Nephron (organoid): ENCODE measurements around the gene NPLOC4.

Experiments used
- H3K27ac Mint-ChIP-seq, 3 experiments: 2 replicates each; pipeline ENCODE4 v1.8.0; 2020; ENCODE audit warnings: mixed read lengths in 3 of 3, mild to moderate bottlenecking in 2 of 3, moderate library complexity in 1 of 3
- H3K27me3 Mint-ChIP-seq: 2 replicates; pipeline ENCODE4 v1.8.0; 2021; ENCODE audit warnings: low read depth, mild to moderate bottlenecking, moderate library complexity, mixed read lengths
- H3K36me3 Mint-ChIP-seq: 2 replicates; pipeline ENCODE4 v1.8.0; 2020; ENCODE audit warnings: low read depth, mixed read lengths
- H3K4me1 Mint-ChIP-seq: 2 replicates; pipeline ENCODE4 v1.8.0; 2020; ENCODE audit warnings: mixed read lengths
- H3K4me3 Mint-ChIP-seq, 3 experiments: 2 replicates each; pipeline ENCODE4 v1.8.0; 2020; ENCODE audit warnings: mild to moderate bottlenecking in 3 of 3, mixed read lengths in 3 of 3, moderate library complexity in 2 of 3
- H3K9me3 Mint-ChIP-seq: 2 replicates; pipeline ENCODE4 v1.8.0; 2020; ENCODE audit warnings: mixed read lengths
- CTCF ChIP-seq, 3 experiments: fragments of 200-600 bp; sonication (generic); IDR thresholded peaks; one replicate each; pipeline ENCODE4 v1.5.0; 2021; ENCODE audit warnings: antibody characterized with exemption in 3 of 3; ENCODE audit not compliant: unreplicated experiment in 3 of 3

Gene NPLOC4

GRCh38 chr17:81509972-81510784 lies 126.7 kb downstream of the NPLOC4 start:
- no peak for TF ChIP-seq CTCF (IDR thresholded peaks at IDR 0.05; ENCODE audit: unreplicated experiment in 3 of 3)
- H3K4me1 Mint-ChIP-seq = peaks cover 19% of the 10 kb centered on the region
- peaks cover 5% of the 10 kb centered on the region for H3K9me3 Mint-ChIP-seq
- H3K36me3 Mint-ChIP-seq = peaks cover 48% of the 10 kb centered on the region
- H3K27me3 Mint-ChIP-seq = peaks cover 16% of the 10 kb centered on the region
- peak overlapping the region; percentile 100 for H3K4me3 Mint-ChIP-seq
- peak overlapping the region; percentile 93 to 99 (median 95) for H3K27ac Mint-ChIP-seq

DNA sequence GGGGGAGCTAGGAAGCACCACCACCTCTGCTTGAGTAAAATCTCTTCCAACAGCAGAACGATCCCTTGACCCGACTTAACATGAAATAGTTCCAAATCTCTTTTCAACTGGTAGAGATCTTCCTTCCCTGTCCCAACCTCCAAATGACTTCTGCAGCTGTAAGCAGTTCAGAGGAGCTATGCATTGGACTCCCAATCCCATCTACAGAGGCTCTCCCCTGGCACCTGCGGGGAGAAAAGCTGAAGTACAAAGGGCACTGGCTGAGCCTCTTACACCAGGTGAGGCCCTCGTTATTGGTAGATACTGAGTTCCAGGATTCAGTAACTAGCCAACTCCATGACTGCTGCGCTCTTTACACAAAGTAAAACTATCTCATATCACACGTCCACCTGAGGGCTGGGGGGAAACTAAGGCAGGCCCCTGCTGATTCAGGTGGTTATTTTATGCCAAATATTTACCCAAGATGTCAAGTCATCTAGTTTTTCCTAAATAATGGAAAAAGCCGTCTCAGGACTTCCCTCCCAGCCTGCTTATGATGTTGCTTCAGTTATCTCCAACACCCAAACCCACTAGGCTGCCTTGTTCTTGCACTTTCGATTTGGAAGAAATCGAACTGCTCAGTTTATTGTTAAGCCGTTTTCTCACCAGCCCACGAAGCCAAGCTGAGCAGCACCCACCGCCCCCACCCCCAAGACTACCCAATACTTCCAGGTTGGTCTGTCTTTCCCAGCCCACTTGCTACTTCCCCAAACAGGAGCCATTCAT lies 127.5 kb downstream of the NPLOC4 start:
- no peak for TF ChIP-seq CTCF (IDR thresholded peaks at IDR 0.05; ENCODE audit: unreplicated experiment in 3 of 3)
- Mint-ChIP-seq H3K9me3 (peaks cover 5% of the 10 kb centered on the region), H3K36me3 (peaks cover 48% of the 10 kb centered on the region), H3K27me3 (peaks cover 16% of the 10 kb centered on the region), H3K27ac (peak overlapping the region; percentile 93 to 99 (median 95)), H3K4me1 (peaks cover 18% of the 10 kb centered on the region), H3K4me3 (peak overlapping the region; percentile 100)

DNA sequence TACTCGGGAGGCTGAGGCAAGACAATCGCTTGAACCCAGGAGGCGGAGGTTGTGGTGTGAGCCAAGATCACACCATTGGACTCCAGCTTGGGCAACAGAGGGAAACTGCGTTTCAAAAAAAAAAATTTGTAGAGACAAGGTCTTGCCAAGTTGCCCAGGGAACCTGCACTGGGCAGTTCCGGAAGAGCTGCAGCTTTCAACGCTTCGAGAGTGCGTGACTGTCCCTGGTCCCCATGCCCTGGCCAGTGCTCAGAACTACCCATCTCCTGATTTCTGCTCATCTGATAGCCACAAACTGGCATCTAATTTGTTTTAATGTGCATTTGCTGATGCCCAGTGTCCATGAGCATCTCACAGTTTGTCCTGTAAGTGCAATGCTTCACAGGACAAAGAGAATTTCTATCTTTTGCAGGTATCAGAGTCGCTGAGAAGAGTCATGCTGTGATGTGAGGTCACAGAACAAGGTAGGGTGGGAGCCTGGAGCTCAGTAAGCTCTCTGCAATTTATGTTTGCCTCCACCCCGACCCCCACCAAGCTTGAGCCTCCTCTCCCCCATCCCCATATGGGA lies 128.2 kb downstream of the NPLOC4 start:
- Mint-ChIP-seq H3K27me3 (peaks cover 16% of the 10 kb centered on the region), H3K4me3 (peak overlapping the region; percentile 100), H3K4me1 (peaks cover 18% of the 10 kb centered on the region), H3K27ac (peak overlapping the region; percentile 93 to 99 (median 95)), H3K9me3 (peaks cover 5% of the 10 kb centered on the region), H3K36me3 (peaks cover 48% of the 10 kb centered on the region)
- TF ChIP-seq CTCF (IDR thresholded peaks at IDR 0.05; ENCODE audit: unreplicated experiment in 3 of 3) = no peak
